ENCODE data around the gene ATG2B. TPM values are rescaled to one million over a fixed set of nuclear protein-coding genes. Genes with fewer than 3 reads are reported as not detected.

ATG2B gene
- total and polyA plus RNA-seq, 7 donors = 1.8 to 27.1 (median 17.9) TPM

DNA sequence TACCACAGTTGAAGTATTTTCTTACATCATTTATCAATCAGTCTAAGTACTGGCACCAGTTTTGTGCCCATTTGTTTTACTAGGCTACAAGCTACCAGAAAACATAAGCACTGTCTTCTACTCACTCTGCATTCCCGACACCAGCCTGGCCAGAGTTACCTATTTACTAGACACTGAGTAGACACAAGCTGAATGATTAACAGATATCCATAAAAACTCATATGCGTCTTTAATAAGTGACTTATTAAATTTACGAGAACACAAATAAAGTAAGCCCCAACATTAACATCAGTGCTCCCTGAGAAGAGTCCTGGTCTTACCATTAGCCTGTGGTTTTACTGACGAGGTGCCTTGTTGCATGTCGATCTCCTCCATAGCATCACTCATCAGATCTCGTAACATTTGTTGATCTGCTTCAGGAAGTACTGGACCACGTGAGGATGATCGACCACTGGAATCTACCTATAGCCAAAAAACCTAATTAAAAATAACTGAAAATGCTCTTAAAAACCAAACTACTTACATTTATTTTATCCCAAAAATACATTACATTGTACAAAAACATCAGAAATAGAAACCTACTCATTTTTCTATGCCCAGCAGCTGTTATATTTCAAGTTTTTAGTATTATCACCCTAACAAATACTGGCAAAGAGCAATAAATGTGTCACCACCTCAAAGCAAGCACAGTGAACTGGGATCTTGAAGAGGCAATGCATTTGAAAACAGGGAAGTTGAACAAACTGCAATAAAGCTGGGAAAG, 53.8 kb downstream of the ATG2B start:
- WGBS, 2 donors = 23 to 74% methylated on average over 8 of the region's 8 CpGs
- no peak for DNase-seq
- no peaks in the 10 kb centered on the region for H3K9me3 ChIP-seq
- intact Hi-C loops (cut with DNase I) = no loop called here
- no peak overlapping the region for H3K4me3 ChIP-seq
- H3K4me1 ChIP-seq = no peaks in the 10 kb centered on the region
- peaks cover 16 to 95% (median 30%) of the 10 kb centered on the region in 4 donors for H3K36me3 ChIP-seq
- TF ChIP-seq POLR2AphosphoS5 (IDR thresholded peaks at IDR 0.05) (no peak), EP300 (IDR thresholded peaks at IDR 0.05) (no peak), POLR2A (IDR thresholded peaks at IDR 0.05) (no peak)
- TF ChIP-seq, protein P1, sequence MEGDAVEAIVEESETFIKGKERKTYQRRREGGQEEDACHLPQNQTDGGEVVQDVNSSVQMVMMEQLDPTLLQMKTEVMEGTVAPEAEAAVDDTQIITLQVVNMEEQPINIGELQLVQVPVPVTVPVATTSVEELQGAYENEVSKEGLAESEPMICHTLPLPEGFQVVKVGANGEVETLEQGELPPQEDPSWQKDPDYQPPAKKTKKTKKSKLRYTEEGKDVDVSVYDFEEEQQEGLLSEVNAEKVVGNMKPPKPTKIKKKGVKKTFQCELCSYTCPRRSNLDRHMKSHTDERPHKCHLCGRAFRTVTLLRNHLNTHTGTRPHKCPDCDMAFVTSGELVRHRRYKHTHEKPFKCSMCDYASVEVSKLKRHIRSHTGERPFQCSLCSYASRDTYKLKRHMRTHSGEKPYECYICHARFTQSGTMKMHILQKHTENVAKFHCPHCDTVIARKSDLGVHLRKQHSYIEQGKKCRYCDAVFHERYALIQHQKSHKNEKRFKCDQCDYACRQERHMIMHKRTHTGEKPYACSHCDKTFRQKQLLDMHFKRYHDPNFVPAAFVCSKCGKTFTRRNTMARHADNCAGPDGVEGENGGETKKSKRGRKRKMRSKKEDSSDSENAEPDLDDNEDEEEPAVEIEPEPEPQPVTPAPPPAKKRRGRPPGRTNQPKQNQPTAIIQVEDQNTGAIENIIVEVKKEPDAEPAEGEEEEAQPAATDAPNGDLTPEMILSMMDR (IDR thresholded peaks at IDR 0.05) = no peak
- no peak overlapping the region for H3K27ac ChIP-seq
- H3K27me3 ChIP-seq = no peaks in the 10 kb centered on the region

DNA sequence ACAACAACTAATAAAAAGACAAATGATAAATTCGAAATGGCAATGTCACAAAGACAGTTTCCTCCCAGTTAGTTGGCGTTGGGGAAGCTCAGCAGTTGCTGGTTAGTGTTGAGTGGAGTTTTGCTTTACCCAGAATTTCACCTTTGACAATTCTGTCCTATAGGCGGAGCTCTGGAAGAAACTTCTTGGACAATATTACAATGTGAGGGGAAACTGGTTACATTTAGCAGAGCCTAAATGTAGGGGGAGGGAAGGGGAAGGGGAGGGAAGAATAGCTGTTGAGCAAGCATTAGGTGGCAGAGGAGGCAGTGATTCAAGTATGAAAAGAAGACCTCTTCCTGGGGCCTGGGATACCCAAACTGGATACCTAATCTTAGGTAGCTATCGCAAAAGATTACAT, 55.7 kb downstream of the ATG2B start:
- no peak for DNase-seq
- H3K27me3 ChIP-seq = no peaks in the 10 kb centered on the region
- no peak overlapping the region for H3K4me3 ChIP-seq
- TF ChIP-seq POLR2AphosphoS5 (IDR thresholded peaks at IDR 0.05) = no peak
- no peak for TF ChIP-seq EP300 (IDR thresholded peaks at IDR 0.05)
- TF ChIP-seq, protein P1 (IDR thresholded peaks at IDR 0.05) = no peak
- no peak for TF ChIP-seq POLR2A (IDR thresholded peaks at IDR 0.05)
- H3K27ac ChIP-seq = no peak overlapping the region
- peaks cover 16 to 95% (median 33%) of the 10 kb centered on the region in 4 donors for H3K36me3 ChIP-seq
- WGBS, 2 donors = 60 to 85% methylated on average over 4 of the region's 4 CpGs
- no peaks in the 10 kb centered on the region for H3K4me1 ChIP-seq
- no peaks in the 10 kb centered on the region for H3K9me3 ChIP-seq
- intact Hi-C loops (cut with DNase I) = no loop called here

DNA sequence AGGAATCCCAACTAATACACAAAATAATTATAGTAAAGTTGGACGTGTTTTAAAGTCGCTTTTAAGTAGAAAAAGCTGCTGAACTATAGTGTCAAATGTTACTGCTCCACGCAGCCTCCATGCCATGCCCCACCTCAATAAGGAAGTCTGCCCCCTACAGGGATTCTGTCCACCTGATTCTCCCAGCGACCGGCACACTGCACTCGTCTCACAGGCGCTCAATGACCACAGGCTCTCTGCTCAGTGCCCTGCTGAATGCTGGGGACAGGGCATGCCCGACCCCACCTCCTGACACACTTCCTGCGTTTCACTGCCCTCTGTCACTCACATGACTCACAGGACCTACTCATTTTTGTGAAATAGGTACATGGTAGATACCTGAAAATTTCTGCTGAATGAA, 58.2 kb downstream of the ATG2B start:
- intact Hi-C loops (cut with DNase I) = no loop called here
- 93% methylated on average over 9 of the region's 9 CpGs for WGBS, 2 donors
- Histone ChIP-seq H3K4me1 (no peaks in the 10 kb centered on the region), H3K27ac (no peak overlapping the region), H3K27me3 (no peaks in the 10 kb centered on the region), H3K36me3 (peaks cover 17 to 95% (median 30%) of the 10 kb centered on the region in 4 donors), H3K9me3 (no peaks in the 10 kb centered on the region), H3K4me3 (no peak overlapping the region)
- TF ChIP-seq POLR2A (IDR thresholded peaks at IDR 0.05) (no peak), EP300 (IDR thresholded peaks at IDR 0.05) (no peak), POLR2AphosphoS5 (IDR thresholded peaks at IDR 0.05) (no peak)
- TF ChIP-seq, protein P1 (IDR thresholded peaks at IDR 0.05) = no peak
- DNase-seq = no peak

DNA sequence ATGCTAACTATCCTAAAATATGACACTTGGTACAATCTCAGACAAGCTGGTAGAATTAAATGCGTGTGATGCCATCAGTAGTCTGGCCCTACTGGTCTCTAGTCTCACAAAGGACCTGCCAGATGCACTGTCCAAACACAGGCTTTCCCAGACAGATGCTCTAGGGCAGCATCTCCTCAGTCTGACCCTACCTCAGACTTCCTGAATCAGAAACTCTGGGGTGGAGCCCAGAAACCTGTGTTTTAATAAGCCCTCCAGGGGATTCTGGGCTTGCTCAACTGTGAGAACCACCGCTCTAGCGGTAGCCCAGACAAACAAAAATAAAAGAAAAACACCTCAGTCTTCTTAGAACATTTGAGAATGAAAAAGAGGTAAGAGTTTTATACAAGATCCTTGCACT, 59.2 kb downstream of the ATG2B start:
- Histone ChIP-seq H3K4me1 (no peaks in the 10 kb centered on the region), H3K4me3 (no peak overlapping the region), H3K36me3 (peaks cover 17 to 88% (median 28%) of the 10 kb centered on the region in 4 donors), H3K27me3 (no peaks in the 10 kb centered on the region), H3K9me3 (no peaks in the 10 kb centered on the region), H3K27ac (no peak overlapping the region)
- 91 to 96% methylated on average over 3 of the region's 3 CpGs for WGBS, 2 donors
- TF ChIP-seq EP300 (IDR thresholded peaks at IDR 0.05) = no peak
- TF ChIP-seq POLR2AphosphoS5 (IDR thresholded peaks at IDR 0.05) = no peak
- no peak for TF ChIP-seq POLR2A (IDR thresholded peaks at IDR 0.05)
- TF ChIP-seq, protein P1 (IDR thresholded peaks at IDR 0.05) = no peak
- no peak for DNase-seq
- intact Hi-C loops (cut with DNase I) = no loop called here
